IPS-15b (cell line): Measurements from ENCODE around the gene CLRN3.

ENCODE experiments used
- H3K27me3 ChIP-seq: one replicate; pipeline ENCODE4 v1.6.1; 2013; ENCODE audit warnings: low read length; ENCODE audit not compliant: control insufficient read depth, insufficient read depth
- H3K36me3 ChIP-seq: one replicate; pipeline ENCODE4 v1.6.1; 2013; ENCODE audit warnings: low read length; ENCODE audit not compliant: control insufficient read depth, insufficient read depth
- H3K4me1 ChIP-seq: one replicate; pipeline ENCODE4 v1.6.1; 2013; ENCODE audit warnings: mild to moderate bottlenecking, low read length; ENCODE audit not compliant: control insufficient read depth, insufficient read depth
- H3K4me3 ChIP-seq: one replicate; pipeline ENCODE4 v1.5.1; 2013; ENCODE audit warnings: low read depth, low read length
- H3K9ac ChIP-seq: one replicate; pipeline ENCODE4 v1.6.1; 2013; ENCODE audit warnings: low read depth, mild to moderate bottlenecking, low read length
- H3K9me3 ChIP-seq: one replicate; pipeline ENCODE4 v1.6.1; 2013; ENCODE audit warnings: mild to moderate bottlenecking, low read length; ENCODE audit not compliant: control insufficient read depth, insufficient read depth

The CLRN3 gene

GRCh38 chr10:127877116-127877515 lies 15.6 kb downstream of the CLRN3 start:
- no peak overlapping the region for H3K9ac ChIP-seq
- H3K9me3 ChIP-seq = no peaks in the 10 kb centered on the region
- no peaks in the 10 kb centered on the region for H3K27me3 ChIP-seq
- H3K4me3 ChIP-seq = no peak overlapping the region
- H3K4me1 ChIP-seq = no peaks in the 10 kb centered on the region
- no peaks in the 10 kb centered on the region for H3K36me3 ChIP-seq

GRCh38 chr10:127875916-127876315 lies 16.8 kb downstream of the CLRN3 start:
- no peak overlapping the region for H3K4me3 ChIP-seq
- H3K36me3 ChIP-seq = no peaks in the 10 kb centered on the region
- H3K27me3 ChIP-seq = no peaks in the 10 kb centered on the region
- no peaks in the 10 kb centered on the region for H3K4me1 ChIP-seq
- no peaks in the 10 kb centered on the region for H3K9me3 ChIP-seq
- H3K9ac ChIP-seq = no peak overlapping the region

GRCh38 chr10:127875449-127875765 lies 17.3 kb downstream of the CLRN3 start:
- Histone ChIP-seq H3K9me3 (no peaks in the 10 kb centered on the region), H3K9ac (no peak overlapping the region), H3K4me3 (no peak overlapping the region), H3K27me3 (no peaks in the 10 kb centered on the region), H3K4me1 (no peaks in the 10 kb centered on the region), H3K36me3 (no peaks in the 10 kb centered on the region)

- H3K9me3 ChIP-seq = no peaks in the 10 kb centered on the region
- no peaks in the 10 kb centered on the region for H3K27me3 ChIP-seq
- H3K4me3 ChIP-seq = no peak overlapping the region
- H3K36me3 ChIP-seq = no peaks in the 10 kb centered on the region
- H3K9ac ChIP-seq = no peak overlapping the region
- H3K4me1 ChIP-seq = no peaks in the 10 kb centered on the region
Measured at GRCh38 chr10:127874671-127875448, 17.9 kb downstream of the CLRN3 start.

- Histone ChIP-seq H3K27me3 (no peaks in the 10 kb centered on the region), H3K36me3 (no peaks in the 10 kb centered on the region), H3K4me1 (no peaks in the 10 kb centered on the region), H3K9ac (no peak overlapping the region), H3K9me3 (no peaks in the 10 kb centered on the region), H3K4me3 (no peak overlapping the region)
Measured at GRCh38 chr10:127873901-127874470, 18.8 kb downstream of the CLRN3 start.

GRCh38 chr10:127872871-127873600 lies 19.7 kb downstream of the CLRN3 start:
- no peak overlapping the region for H3K9ac ChIP-seq
- H3K9me3 ChIP-seq = no peaks in the 10 kb centered on the region
- no peaks in the 10 kb centered on the region for H3K36me3 ChIP-seq
- no peaks in the 10 kb centered on the region for H3K4me1 ChIP-seq
- H3K27me3 ChIP-seq = no peaks in the 10 kb centered on the region
- no peak overlapping the region for H3K4me3 ChIP-seq

GRCh38 chr10:127872011-127872761 lies 20.6 kb downstream of the CLRN3 start:
- no peak overlapping the region for H3K9ac ChIP-seq
- H3K4me1 ChIP-seq = no peaks in the 10 kb centered on the region
- no peaks in the 10 kb centered on the region for H3K27me3 ChIP-seq
- no peaks in the 10 kb centered on the region for H3K36me3 ChIP-seq
- H3K4me3 ChIP-seq = no peak overlapping the region
- no peaks in the 10 kb centered on the region for H3K9me3 ChIP-seq

- no peak overlapping the region for H3K9ac ChIP-seq
- no peaks in the 10 kb centered on the region for H3K36me3 ChIP-seq
- H3K9me3 ChIP-seq = no peaks in the 10 kb centered on the region
- H3K27me3 ChIP-seq = no peaks in the 10 kb centered on the region
- no peaks in the 10 kb centered on the region for H3K4me1 ChIP-seq
- no peak overlapping the region for H3K4me3 ChIP-seq
Measured at GRCh38 chr10:127871631-127872010, 21.1 kb downstream of the CLRN3 start.

GRCh38 chr10:127869329-127869728 lies 23.4 kb downstream of the CLRN3 start:
- Histone ChIP-seq H3K9me3 (peaks cover under 1% of the 10 kb centered on the region), H3K9ac (no peak overlapping the region), H3K4me3 (no peak overlapping the region), H3K4me1 (no peaks in the 10 kb centered on the region), H3K36me3 (no peaks in the 10 kb centered on the region), H3K27me3 (no peaks in the 10 kb centered on the region)

- Histone ChIP-seq H3K4me3 (no peak overlapping the region), H3K27me3 (no peaks in the 10 kb centered on the region), H3K9ac (no peak overlapping the region), H3K36me3 (no peaks in the 10 kb centered on the region), H3K4me1 (no peaks in the 10 kb centered on the region), H3K9me3 (peaks cover 9% of the 10 kb centered on the region)
Measured at GRCh38 chr10:127867805-127868204, 24.9 kb downstream of the CLRN3 start.

- Histone ChIP-seq H3K36me3 (no peaks in the 10 kb centered on the region), H3K4me1 (no peaks in the 10 kb centered on the region), H3K9me3 (peaks cover 9% of the 10 kb centered on the region), H3K9ac (no peak overlapping the region), H3K27me3 (no peaks in the 10 kb centered on the region), H3K4me3 (no peak overlapping the region)
Measured at GRCh38 chr10:127866276-127867013, 26.3 kb downstream of the CLRN3 start.
